IgD-negative memory B cell (primary cell): ENCODE results near the gene KTN1. TPM values are rescaled to one million over a fixed set of nuclear protein-coding genes. Genes with fewer than 3 reads are reported as not detected.
A peak's percentile ranks its signal among the peaks of the same experiment; 100 is the strongest.

Source experiments
- H3K27ac Mint-ChIP-seq, 3 donors: one replicate each; pipeline ENCODE4 v1.8.0; 2020 to 2022; ENCODE audit warnings: mild to moderate bottlenecking in 3 of 3, mixed read lengths in 3 of 3, moderate library complexity in 1 of 3
- H3K27me3 Mint-ChIP-seq: one replicate; pipeline ENCODE4 v1.8.0; 2021; ENCODE audit warnings: mixed read lengths
- H3K36me3 Mint-ChIP-seq: one replicate; pipeline ENCODE4 v1.8.0; 2020; ENCODE audit warnings: mild to moderate bottlenecking, mixed read lengths
- H3K4me1 Mint-ChIP-seq, 3 donors: one replicate each; pipeline ENCODE4 v1.8.0; 2020 to 2022; ENCODE audit warnings: mixed read lengths in 3 of 3, mild to moderate bottlenecking in 1 of 3
- H3K4me3 Mint-ChIP-seq, 4 donors: one replicate each; pipeline ENCODE4 v1.8.0; 2020 to 2022; ENCODE audit warnings: mild to moderate bottlenecking in 4 of 4, mixed read lengths in 4 of 4, moderate library complexity in 3 of 4
- H3K9me3 Mint-ChIP-seq, 3 donors: one replicate each; pipeline ENCODE4 v1.8.0; 2020 to 2021; ENCODE audit warnings: mixed read lengths in 3 of 3, mild to moderate bottlenecking in 1 of 3
- polyA plus RNA-seq: library from polyadenylated mRNA; unstranded; fragments of 300-500 nt; fragmentation: Illumina TruSeq; gene quantifications from one replicate; pipeline ENCODE4 v1.2.3, GENCODE V29; 2021

The KTN1 gene
- polyA plus RNA-seq, 1 donor from 2014 or later, result 55.3 TPM

DNA sequence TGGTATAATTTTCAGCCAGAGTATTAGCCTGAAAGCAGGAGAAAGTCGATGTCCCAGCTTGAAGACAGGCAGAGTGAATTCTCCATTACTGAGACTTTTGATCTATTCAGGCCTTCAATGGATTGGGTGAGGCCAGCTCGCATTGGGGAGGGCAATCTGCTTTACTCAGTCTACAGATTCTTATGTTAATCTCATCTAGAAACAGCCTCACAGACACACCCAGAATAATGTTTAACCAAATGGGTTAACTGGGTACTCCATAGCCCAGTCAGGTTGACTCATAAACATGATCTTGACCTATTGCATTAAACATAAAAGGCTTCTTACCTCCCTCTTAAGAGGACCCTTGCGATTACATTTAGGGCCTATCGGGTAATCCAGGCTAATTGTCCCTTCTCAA, 118.0 kb downstream of the KTN1 start:
- peaks cover 4% of the 10 kb centered on the region for H3K36me3 Mint-ChIP-seq
- peaks cover 0 to 3% (median 1%) of the 10 kb centered on the region in 3 donors for H3K9me3 Mint-ChIP-seq
- H3K4me1 Mint-ChIP-seq, result peaks cover 0 to 11% (median 0%) of the 10 kb centered on the region in 3 donors
- H3K27me3 Mint-ChIP-seq, result no peaks in the 10 kb centered on the region
- no peak overlapping the region for H3K4me3 Mint-ChIP-seq
- no peak overlapping the region for H3K27ac Mint-ChIP-seq

DNA sequence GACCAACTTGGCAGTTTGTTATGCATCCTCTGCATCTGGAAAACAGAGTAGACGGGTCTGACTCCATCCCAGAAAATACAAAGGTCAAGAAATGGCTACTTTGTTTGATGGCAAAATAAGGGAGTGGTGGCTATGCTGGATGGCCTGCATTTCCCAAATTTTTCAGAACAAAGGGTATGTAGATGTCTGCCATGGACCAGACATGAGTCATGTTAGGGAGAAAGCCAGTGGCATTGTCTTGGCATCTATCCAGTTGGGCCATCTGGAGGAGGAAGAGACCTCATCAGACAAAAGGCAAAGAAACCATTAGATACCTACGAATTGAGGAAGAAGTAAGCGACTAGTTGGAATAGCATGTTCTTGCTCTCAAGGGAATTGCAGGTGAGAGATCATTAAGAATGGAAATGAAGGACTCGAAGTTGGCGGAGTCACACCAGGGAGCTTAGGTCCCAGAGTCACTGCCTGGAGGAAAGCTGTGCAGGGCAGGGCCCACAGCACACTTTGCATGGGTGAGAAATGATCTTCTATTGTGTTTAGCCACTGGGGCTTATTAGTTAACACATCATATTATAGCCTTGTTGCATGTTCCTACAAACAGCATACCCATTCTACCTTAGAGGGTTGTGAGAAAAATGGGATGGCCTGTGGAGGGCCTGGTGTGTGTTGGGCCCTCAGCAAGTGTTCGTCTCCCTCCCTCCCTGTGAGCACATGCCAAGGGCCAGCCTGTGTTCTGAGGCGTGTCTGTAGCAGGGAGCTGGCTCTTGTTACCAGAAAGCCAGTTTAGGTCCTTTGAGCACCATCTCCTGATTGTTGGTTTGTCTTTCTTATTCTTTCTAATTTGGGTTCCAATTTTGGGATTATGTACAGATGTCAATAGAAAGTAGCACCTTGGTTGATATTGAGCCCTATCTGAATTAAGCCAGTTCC, 119.4 kb downstream of the KTN1 start:
- Mint-ChIP-seq H3K36me3 (peaks cover 4% of the 10 kb centered on the region), H3K27ac (peak overlapping the region in 1 of 3 donors; percentile 9), H3K27me3 (no peaks in the 10 kb centered on the region), H3K4me3 (no peak overlapping the region), H3K9me3 (peaks cover 0 to 3% (median 1%) of the 10 kb centered on the region in 3 donors), H3K4me1 (peaks cover 0 to 11% (median 0%) of the 10 kb centered on the region in 3 donors)

DNA sequence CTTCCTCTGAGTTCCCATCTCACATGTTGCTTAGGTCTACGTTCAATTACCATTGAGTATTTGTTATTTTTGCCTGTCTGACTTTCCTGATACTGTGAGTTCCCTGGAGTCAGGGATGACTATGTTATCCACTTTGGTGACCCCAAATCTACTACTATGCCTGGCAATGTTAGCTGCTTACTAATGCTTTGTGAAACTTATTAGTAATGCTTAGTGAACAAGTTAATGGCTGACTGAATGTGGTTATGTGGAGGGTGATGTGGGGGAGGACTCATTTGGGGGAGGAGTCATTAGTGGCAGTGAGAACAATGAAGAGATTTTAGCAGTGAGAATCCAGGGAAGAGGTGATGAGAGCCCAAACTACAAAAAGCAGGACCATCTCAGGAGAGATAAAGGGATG, 121.6 kb downstream of the KTN1 start:
- H3K4me3 Mint-ChIP-seq, result no peak overlapping the region
- H3K36me3 Mint-ChIP-seq, result peaks cover 6% of the 10 kb centered on the region
- no peak overlapping the region for H3K27ac Mint-ChIP-seq
- peaks cover 0 to 3% (median 1%) of the 10 kb centered on the region in 3 donors for H3K9me3 Mint-ChIP-seq
- no peaks in the 10 kb centered on the region for H3K27me3 Mint-ChIP-seq
- H3K4me1 Mint-ChIP-seq, result peaks cover 0 to 11% (median 0%) of the 10 kb centered on the region in 3 donors

DNA sequence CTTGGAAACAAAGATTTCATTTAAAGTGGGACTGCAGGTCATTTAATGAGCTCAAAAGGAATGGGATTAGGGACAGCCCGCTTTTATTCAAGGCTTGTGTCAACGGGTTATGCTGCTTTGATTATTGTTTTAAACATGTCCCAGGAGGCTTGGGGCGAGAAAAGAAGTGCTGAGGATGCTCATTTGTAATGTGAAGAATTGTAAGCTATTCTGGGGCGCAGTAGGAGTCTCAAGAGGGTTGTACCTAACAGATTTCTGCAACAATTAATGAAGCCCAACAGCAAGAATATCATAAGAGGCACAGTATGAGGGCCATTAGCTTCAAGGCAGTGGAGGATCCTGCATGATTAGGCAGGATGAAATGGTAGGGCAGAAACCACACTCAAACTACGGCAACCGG, 122.5 kb downstream of the KTN1 start:
- H3K27ac Mint-ChIP-seq, result no peak overlapping the region
- peaks cover 0 to 3% (median 1%) of the 10 kb centered on the region in 3 donors for H3K9me3 Mint-ChIP-seq
- peaks cover 0 to 11% (median 0%) of the 10 kb centered on the region in 3 donors for H3K4me1 Mint-ChIP-seq
- H3K36me3 Mint-ChIP-seq, result peaks cover 6% of the 10 kb centered on the region
- no peak overlapping the region for H3K4me3 Mint-ChIP-seq
- no peaks in the 10 kb centered on the region for H3K27me3 Mint-ChIP-seq

DNA sequence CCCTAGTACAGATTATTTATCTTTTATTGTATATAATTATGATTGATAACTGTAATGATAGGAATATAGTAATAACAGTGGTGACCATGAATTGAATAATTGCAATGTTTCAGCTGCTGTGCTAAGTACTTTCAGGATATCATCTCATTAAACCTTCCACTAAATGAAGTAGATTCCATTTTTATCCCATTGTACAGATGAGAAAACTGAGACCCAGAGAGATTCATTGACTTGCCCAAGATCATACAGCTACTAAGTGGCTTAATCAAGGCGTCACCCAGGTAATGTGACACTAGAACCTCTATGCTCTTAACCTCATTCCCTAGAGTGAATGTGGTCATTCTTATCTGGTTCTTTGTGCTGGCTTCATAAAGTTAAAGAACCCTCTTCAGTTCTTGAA, 124.6 kb downstream of the KTN1 start:
- Mint-ChIP-seq H3K9me3 (peaks cover 0 to 3% (median 1%) of the 10 kb centered on the region in 3 donors), H3K27me3 (no peaks in the 10 kb centered on the region), H3K27ac (no peak overlapping the region), H3K4me3 (no peak overlapping the region), H3K36me3 (peaks cover 4% of the 10 kb centered on the region), H3K4me1 (peaks cover 0 to 11% (median 0%) of the 10 kb centered on the region in 3 donors)

DNA sequence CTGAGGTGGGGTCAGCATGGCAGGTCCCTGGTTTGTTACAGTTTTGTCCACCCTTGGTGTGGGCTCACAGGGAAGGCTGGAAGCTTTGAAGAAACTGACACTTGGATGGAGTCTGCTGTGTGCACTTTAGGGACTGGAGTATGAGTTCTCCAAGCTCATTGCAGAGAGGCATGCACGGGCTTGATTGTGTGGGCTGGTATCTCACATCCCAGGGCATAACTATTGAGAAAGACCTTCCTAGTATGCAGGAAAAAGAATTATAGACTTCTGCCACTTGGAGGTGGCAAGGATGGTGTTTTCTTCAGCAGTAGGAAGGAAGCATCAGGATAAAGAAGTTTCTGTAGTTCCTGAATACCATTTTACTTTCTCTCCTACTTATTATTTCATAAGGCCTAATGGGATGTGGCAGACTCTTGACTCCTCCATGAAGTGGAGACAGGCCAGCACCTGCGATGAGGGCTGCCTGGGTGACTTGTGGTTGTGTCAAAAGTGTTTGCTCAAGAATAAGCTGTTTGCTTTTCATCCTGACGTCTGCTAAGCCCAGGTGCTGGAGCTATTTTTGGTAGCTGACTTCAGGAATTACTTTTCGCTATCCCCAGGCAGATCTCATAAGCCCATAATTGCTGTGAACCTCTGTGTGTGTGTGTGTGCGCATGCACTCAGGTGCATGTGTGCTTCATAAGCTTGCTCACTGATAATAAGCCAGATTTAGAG, 125.8 kb downstream of the KTN1 start:
- H3K36me3 Mint-ChIP-seq, result peaks cover 4% of the 10 kb centered on the region
- no peak overlapping the region for H3K27ac Mint-ChIP-seq
- H3K4me3 Mint-ChIP-seq, result no peak overlapping the region
- H3K4me1 Mint-ChIP-seq, result peaks cover 0 to 11% (median 0%) of the 10 kb centered on the region in 3 donors
- H3K27me3 Mint-ChIP-seq, result no peaks in the 10 kb centered on the region
- peaks cover 0 to 1% (median 1%) of the 10 kb centered on the region in 3 donors for H3K9me3 Mint-ChIP-seq

DNA sequence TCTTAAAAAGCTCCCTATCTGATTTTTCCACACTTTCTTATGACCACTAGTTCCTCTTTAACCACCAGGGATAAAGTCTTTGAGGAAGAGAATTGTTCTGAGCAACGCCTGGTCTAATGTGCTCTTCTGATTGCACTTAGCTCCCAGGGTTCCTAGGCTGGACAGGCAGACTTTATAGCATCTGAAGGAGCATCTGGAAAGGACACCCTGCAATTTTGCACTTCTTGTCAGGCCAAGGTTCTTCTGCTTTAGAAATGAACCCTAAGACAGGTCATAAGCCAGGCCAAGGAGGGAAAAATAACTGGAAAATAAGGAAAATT, 126.3 kb downstream of the KTN1 start:
- Mint-ChIP-seq H3K4me3 (no peak overlapping the region), H3K27me3 (no peaks in the 10 kb centered on the region), H3K9me3 (peaks cover 0 to under 1% (median under 1%) of the 10 kb centered on the region in 3 donors), H3K36me3 (peaks cover 7% of the 10 kb centered on the region), H3K4me1 (peaks cover 0 to 11% (median 0%) of the 10 kb centered on the region in 3 donors), H3K27ac (no peak overlapping the region)

DNA sequence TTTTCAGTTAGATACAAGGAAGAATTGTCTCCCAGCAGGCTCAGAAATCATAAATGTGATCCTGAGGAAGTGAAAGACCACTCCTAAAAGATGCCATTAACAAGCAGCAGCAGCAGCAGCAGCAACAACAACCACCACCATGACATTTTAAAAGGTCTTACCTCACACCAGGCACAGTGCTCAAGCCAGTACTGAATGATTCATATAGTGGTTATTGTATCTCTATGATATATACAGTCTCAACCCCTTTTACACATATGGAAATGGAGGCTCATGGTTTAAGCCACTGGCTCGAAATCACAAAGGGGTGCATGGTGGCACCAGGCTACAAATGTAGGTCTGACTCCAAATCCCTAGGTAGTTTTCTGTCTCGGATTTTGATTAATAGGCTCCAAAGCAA, 126.9 kb downstream of the KTN1 start:
- Mint-ChIP-seq H3K27me3 (no peaks in the 10 kb centered on the region), H3K4me3 (no peak overlapping the region), H3K36me3 (peaks cover 7% of the 10 kb centered on the region), H3K9me3 (peaks cover 0 to 1% (median 0%) of the 10 kb centered on the region in 3 donors), H3K27ac (no peak overlapping the region), H3K4me1 (peaks cover 0 to 7% (median 0%) of the 10 kb centered on the region in 3 donors)

DNA sequence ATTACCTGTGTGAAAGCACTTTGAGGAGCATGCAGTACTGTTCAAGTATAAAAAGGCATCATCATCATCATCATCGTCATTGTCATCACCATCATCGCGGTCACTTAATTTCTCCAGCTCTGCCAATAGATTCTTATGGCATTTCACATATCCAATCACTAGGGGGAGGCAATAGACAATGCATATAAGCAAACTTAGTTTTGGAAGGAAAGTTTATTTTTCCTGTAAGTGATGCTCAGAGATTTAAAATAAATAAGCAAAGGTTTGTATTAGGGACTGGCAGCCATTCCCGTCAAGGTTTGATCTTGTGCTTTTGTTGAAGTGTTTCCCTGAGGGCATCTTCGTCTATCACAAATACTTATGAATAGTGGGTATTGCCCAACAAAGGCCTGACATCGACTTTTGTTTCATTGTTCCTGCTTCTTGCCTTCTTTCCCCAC, 127.4 kb downstream of the KTN1 start:
- no peaks in the 10 kb centered on the region for H3K27me3 Mint-ChIP-seq
- H3K4me3 Mint-ChIP-seq, result no peak overlapping the region
- H3K9me3 Mint-ChIP-seq, result peaks cover 0 to 5% (median 1%) of the 10 kb centered on the region in 3 donors
- peaks cover 0 to 3% (median 0%) of the 10 kb centered on the region in 3 donors for H3K4me1 Mint-ChIP-seq
- peaks cover 7% of the 10 kb centered on the region for H3K36me3 Mint-ChIP-seq
- no peak overlapping the region for H3K27ac Mint-ChIP-seq

DNA sequence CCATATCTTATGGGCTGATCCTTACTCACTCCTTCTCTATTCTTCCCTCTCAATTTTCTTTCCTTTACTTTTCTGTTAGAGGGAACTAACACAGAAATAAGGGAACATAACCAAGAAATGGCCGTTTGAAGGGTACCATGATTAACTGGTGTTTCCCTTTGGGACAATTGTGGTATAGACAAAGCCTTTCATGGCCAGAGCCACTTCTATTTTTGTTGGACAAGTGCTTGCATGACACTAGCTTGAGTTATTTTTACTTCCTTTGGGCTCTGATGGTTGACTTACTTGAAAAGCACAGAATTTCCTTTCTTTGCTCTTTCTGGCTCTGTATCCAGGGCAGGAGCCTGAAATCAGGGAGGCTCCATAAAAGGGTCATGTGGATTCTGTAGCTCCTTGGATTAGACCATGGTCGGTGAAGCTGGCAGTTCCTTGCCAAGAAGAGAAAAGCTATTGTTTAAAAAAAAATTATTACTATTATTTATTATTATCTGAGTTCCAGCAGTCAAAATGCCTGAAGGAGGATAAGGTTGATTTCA, 130.6 kb downstream of the KTN1 start:
- H3K9me3 Mint-ChIP-seq, result peaks cover 1 to 5% (median 2%) of the 10 kb centered on the region in 3 donors
- no peak overlapping the region for H3K27ac Mint-ChIP-seq

DNA sequence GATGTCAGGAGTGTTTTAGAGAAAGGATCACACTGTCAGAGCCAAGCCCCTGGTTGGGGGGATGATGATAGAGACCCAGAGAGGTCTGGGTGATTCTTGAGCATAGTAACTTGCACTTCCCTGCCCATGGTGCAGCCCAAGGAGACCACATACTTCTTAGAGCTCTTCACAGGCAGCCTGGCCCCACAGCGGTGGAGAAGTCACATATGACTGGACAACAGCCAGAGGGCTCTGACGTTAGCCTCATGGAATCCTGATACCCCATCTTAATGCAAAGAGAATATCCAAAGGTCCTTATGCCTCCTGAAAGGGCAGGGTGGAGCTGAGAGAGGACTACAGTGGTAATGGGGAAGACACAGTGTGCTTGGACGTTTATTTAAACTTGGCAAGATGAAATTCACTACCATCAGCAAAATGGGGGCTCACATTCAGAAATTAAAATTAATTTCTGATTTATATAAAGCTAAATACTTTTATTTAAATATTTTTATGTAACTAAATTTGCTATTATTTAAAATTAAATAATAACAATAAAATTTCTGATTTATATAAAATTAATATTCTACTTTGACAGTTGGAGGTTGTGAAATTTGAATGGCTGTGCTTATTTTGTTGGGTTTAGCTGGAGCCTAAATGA, 131.3 kb downstream of the KTN1 start:
- Mint-ChIP-seq H3K9me3 (peaks cover 1 to 5% (median 2%) of the 10 kb centered on the region in 3 donors), H3K4me3 (no peak overlapping the region), H3K27me3 (peaks cover 1% of the 10 kb centered on the region), H3K27ac (no peak overlapping the region), H3K36me3 (peaks cover 6% of the 10 kb centered on the region), H3K4me1 (no peaks in the 10 kb centered on the region)

More for the DNA sequence above, 130.6 kb downstream of the KTN1 start:
- Mint-ChIP-seq H3K4me1 (no peaks in the 10 kb centered on the region), H3K36me3 (peaks cover 6% of the 10 kb centered on the region), H3K27me3 (peaks cover 1% of the 10 kb centered on the region), H3K4me3 (no peak overlapping the region)

DNA sequence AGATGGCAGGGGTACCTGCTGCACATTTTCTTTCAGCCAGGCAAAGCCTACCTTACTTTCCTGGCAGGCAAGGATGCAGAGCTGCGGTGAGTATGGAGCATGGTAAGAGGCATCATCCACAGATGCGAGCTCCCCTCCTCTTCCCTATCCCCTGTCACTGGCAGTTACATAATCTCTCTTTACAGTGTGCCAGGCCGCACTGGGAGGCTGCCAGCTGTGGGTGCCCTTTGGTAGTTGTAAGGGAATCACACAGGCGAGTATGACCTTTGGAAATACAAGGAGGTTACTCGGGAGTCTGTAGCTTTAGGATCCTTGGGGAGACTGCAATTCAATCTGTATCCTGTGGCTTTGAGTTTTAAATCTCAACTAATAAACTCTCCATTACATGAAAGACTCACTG, 132.5 kb downstream of the KTN1 start:
- peaks cover 6% of the 10 kb centered on the region for H3K36me3 Mint-ChIP-seq
- H3K9me3 Mint-ChIP-seq, result peaks cover 1 to 5% (median 2%) of the 10 kb centered on the region in 3 donors
- H3K4me1 Mint-ChIP-seq, result no peaks in the 10 kb centered on the region
- peaks cover 1% of the 10 kb centered on the region for H3K27me3 Mint-ChIP-seq
- H3K4me3 Mint-ChIP-seq, result no peak overlapping the region
- no peak overlapping the region for H3K27ac Mint-ChIP-seq

DNA sequence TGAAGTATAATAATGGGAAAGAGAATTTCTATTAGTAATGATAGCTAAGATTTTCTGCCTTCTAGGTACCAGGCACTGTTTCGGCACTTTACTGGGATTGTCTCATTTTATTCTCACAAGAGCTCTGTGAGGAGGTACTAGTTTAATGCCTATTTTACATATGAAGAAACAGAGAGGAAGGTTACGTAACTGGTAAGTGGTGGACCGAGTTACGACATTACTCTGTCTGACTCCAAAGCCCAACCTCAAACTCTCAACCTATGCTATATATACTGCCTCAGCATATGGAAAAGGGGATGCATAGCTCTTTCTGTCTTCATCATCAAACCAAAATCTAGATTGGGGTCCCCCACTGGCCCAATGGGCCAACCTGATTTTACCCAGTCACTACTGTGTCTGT, 133.5 kb downstream of the KTN1 start:
- H3K36me3 Mint-ChIP-seq, result peaks cover 6% of the 10 kb centered on the region
- peaks cover 0 to 1% (median 0%) of the 10 kb centered on the region in 3 donors for H3K4me1 Mint-ChIP-seq
- peaks cover 1% of the 10 kb centered on the region for H3K27me3 Mint-ChIP-seq
- H3K9me3 Mint-ChIP-seq, result peaks cover 1 to 5% (median 2%) of the 10 kb centered on the region in 3 donors
- no peak overlapping the region for H3K4me3 Mint-ChIP-seq
- no peak overlapping the region for H3K27ac Mint-ChIP-seq

DNA sequence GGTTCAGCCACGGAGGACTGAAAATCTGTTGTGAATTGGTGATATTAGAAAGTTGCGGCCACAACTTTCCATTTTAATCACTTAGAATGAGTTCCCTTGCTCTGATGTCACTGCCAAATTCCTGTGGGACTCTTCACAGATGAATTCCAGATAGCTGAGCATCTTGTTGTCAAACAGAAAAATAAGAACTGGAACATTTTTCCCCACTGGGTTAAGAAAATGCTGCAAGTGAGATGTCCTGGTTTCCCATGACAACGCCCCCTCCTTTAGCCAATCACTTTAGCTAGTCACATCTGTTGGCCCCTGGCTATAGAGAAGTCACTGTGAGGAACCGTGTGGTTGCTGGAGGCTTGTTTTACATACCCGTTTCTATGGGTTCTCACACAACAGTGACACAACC, 135.9 kb downstream of the KTN1 start:
- peaks cover 1 to 5% (median 2%) of the 10 kb centered on the region in 3 donors for H3K9me3 Mint-ChIP-seq
- H3K36me3 Mint-ChIP-seq, result peaks cover 6% of the 10 kb centered on the region
- H3K27ac Mint-ChIP-seq, result no peak overlapping the region
- no peak overlapping the region for H3K4me3 Mint-ChIP-seq
- peaks cover 0 to 2% (median 0%) of the 10 kb centered on the region in 3 donors for H3K4me1 Mint-ChIP-seq
- H3K27me3 Mint-ChIP-seq, result peaks cover 1% of the 10 kb centered on the region
